IMR-90 (cell line): Measurements from ENCODE around the gene C12orf57. TPM values are rescaled to one million over a fixed set of nuclear protein-coding genes. Genes with fewer than 3 reads are reported as not detected.

Experiments used
- ATAC-seq: fragments of 200-7000 bp; cut with Tn5 transposase; 2 replicates; pipeline ENCODE4 v1.9.1; 2020; ENCODE audit warnings: low read depth, mild to moderate bottlenecking, moderate library complexity
- BruUV-seq: library from RNA; stranded (reverse); fragments of 400-500 nt; replicated peaks from 2 replicates; lab custom pipeline; 2021; lab: Mats Ljungman, UMichigan
- CTCF ChIA-PET: fragments of 300-600 bp; formaldehyde crosslinking; extraction: SDS; loops from one replicate; lab custom pipeline; 2021; ENCODE audit warnings: antibody characterized with exemption; lab: Yijun Ruan, JAX
- POLR2A ChIA-PET: fragments of 300-600 bp; sonication (Branson Sonifier 250); formaldehyde crosslinking; loops from one replicate; lab custom pipeline; 2022; ENCODE audit warnings: antibody characterized with exemption; ENCODE audit not compliant: unreplicated experiment; lab: Charles Lee
- DNase-seq: peaks from one replicate; pipeline ENCODE4 v3.0.0; 2013
- H2AFZ ChIP-seq: replicated peaks from 2 replicates; pipeline ENCODE3; 2013; ENCODE audit warnings: low read length, mild to moderate bottlenecking; ENCODE audit not compliant: poor library complexity
- H2AK5ac ChIP-seq: 2 replicates; pipeline ENCODE4 v1.6.1; 2013; ENCODE audit warnings: low read depth, low read length, inconsistent platforms
- H2AK9ac ChIP-seq: replicated peaks from 2 replicates; pipeline ENCODE3; 2013; ENCODE audit warnings: mild to moderate bottlenecking, low read depth, low read length, moderate library complexity; ENCODE audit not compliant: poor library complexity
- H2BK120ac ChIP-seq: 2 replicates; pipeline ENCODE4 v1.6.1; 2013; ENCODE audit warnings: low read depth, low read length, inconsistent platforms
- H2BK15ac ChIP-seq: 3 replicates; pipeline ENCODE4 v1.6.1; 2013; ENCODE audit warnings: low read depth, low read length, inconsistent platforms
- H2BK20ac ChIP-seq: 2 replicates; pipeline ENCODE4 v1.6.1; 2013; ENCODE audit warnings: low read depth, mild to moderate bottlenecking, inconsistent platforms, low read length, moderate library complexity
- H2BK5ac ChIP-seq: 2 replicates; pipeline ENCODE4 v1.6.1; 2013; ENCODE audit warnings: mild to moderate bottlenecking, low read depth, low read length, inconsistent platforms; ENCODE audit not compliant: poor library complexity, severe bottlenecking
- H3K14ac ChIP-seq: replicated peaks from 2 replicates; pipeline ENCODE4 v1.6.1; 2013; ENCODE audit warnings: low read depth, low read length, inconsistent platforms
- H3K18ac ChIP-seq: 2 replicates; pipeline ENCODE4 v1.6.1; 2013; ENCODE audit warnings: low read depth, low read length, control low read depth
- H3K23ac ChIP-seq: 2 replicates; pipeline ENCODE4 v1.6.1; 2013; ENCODE audit warnings: low read depth, low read length, inconsistent platforms
- H3K27ac ChIP-seq: 2 replicates; pipeline ENCODE4 v1.5.1; 2013; ENCODE audit warnings: mild to moderate bottlenecking, control low read depth, low read length; ENCODE audit not compliant: insufficient read depth
- H3K27me3 ChIP-seq: 2 replicates; pipeline ENCODE4 v1.6.1; 2013; ENCODE audit warnings: low read length; ENCODE audit not compliant: control insufficient read depth, insufficient read depth
- H3K36me3 ChIP-seq: 2 replicates; pipeline ENCODE4 v1.6.1; 2013; ENCODE audit warnings: low read length, mixed read lengths; ENCODE audit not compliant: control insufficient read depth, insufficient read depth
- H3K4ac ChIP-seq: 2 replicates; pipeline ENCODE4 v1.6.1; 2013; ENCODE audit warnings: low read depth, low read length, inconsistent platforms
- H3K4me1 ChIP-seq: 2 replicates; pipeline ENCODE4 v1.6.1; 2013; ENCODE audit warnings: low read length, mixed read lengths; ENCODE audit not compliant: control insufficient read depth, insufficient read depth
- H3K4me2 ChIP-seq: 2 replicates; pipeline ENCODE4 v1.6.1; 2013; ENCODE audit warnings: low read depth, mild to moderate bottlenecking, control low read depth, low read length, moderate library complexity
- H3K4me3 ChIP-seq: 2 replicates; pipeline ENCODE4 v1.5.1; 2013; ENCODE audit warnings: low read depth, mild to moderate bottlenecking, control low read depth, low read length, moderate library complexity; ENCODE audit not compliant: insufficient read depth
- H3K56ac ChIP-seq: 2 replicates; pipeline ENCODE4 v1.6.1; 2013; ENCODE audit warnings: low read length, inconsistent platforms; ENCODE audit not compliant: insufficient read depth; ENCODE audit errors: extremely low read depth
- H3K79me1 ChIP-seq, 2 experiments: 2 replicates each; pipeline ENCODE4 v1.6.1; 2013; ENCODE audit warnings: low read length in 2 of 2, inconsistent platforms in 1 of 2, low read depth in 1 of 2
- H3K9ac ChIP-seq: 2 replicates; pipeline ENCODE4 v1.6.1; 2013; ENCODE audit warnings: low read depth, low read length, control low read depth
- H3K9me1 ChIP-seq: 2 replicates; pipeline ENCODE4 v1.6.1; 2013; ENCODE audit warnings: low read length, inconsistent platforms; ENCODE audit not compliant: insufficient read depth
- H3K9me3 ChIP-seq: 2 replicates; pipeline ENCODE4 v1.6.1; 2013; ENCODE audit warnings: low read length; ENCODE audit not compliant: control insufficient read depth, insufficient read depth
- H4K20me1 ChIP-seq: 2 replicates; pipeline ENCODE4 v1.6.1; 2013; ENCODE audit warnings: low read length, inconsistent platforms; ENCODE audit not compliant: insufficient read depth
- H4K5ac ChIP-seq: 2 replicates; pipeline ENCODE4 v1.6.1; 2013; ENCODE audit warnings: mild to moderate bottlenecking, low read depth, low read length, control low read depth
- H4K8ac ChIP-seq, 2 experiments: 2 replicates each; pipeline ENCODE4 v1.6.1; 2013; ENCODE audit warnings: low read depth in 2 of 2, low read length in 2 of 2, control low read depth in 1 of 2, inconsistent platforms in 1 of 2
- H4K91ac ChIP-seq: 2 replicates; pipeline ENCODE4 v1.6.1; 2013; ENCODE audit warnings: low read depth, low read length, inconsistent platforms; ENCODE audit not compliant: insufficient read depth
- CEBPB ChIP-seq: IDR thresholded peaks from 2 replicates; pipeline ENCODE4 v1.6.1; 2012; ENCODE audit warnings: low read depth, low read length, improper control_type of control experiment
- MXI1 ChIP-seq: IDR thresholded peaks from 2 replicates; pipeline ENCODE4 v1.6.1; 2012; ENCODE audit warnings: low read depth, mild to moderate bottlenecking, low read length, moderate library complexity, borderline replicate concordance
- POLR2A ChIP-seq: IDR thresholded peaks from 2 replicates; pipeline ENCODE4 v1.6.1; 2012; ENCODE audit warnings: mild to moderate bottlenecking, low read depth, low read length
- SMC3 ChIP-seq: fragments of 150-350 bp; IDR thresholded peaks from 2 replicates; pipeline ENCODE4 v1.6.1; 2016; ENCODE audit warnings: low read depth, mild to moderate bottlenecking, antibody characterized with exemption, low read length, moderate library complexity
- WGBS, 2 experiments: methylation state at CpG; one replicate each; pipeline versions ENCODE4 v1.1.5 to v1.1.7; 2013; ENCODE audit warnings: missing lambda C conversion rate in 2 of 2; ENCODE audit not compliant: insufficient read length in 1 of 2; ENCODE audit errors: extremely low coverage in 2 of 2; 5-methylcytosine and 5-hydroxymethylcytosine counted together
- dilution Hi-C: fragments of 300-500 bp; cut with HindIII; formaldehyde crosslinking; loops from one replicate; pipeline ENCODE4 v1.14.3; 2018; ENCODE audit warnings: low sequenced_read_pairs; ENCODE audit not compliant: unreplicated experiment
- in situ Hi-C: fragments of 300-500 bp; cut with MboI; formaldehyde crosslinking; loops from 3 replicates; pipeline ENCODE4 v1.14.3; 2019; ENCODE audit warnings: low sequenced_read_pairs, inconsistent platforms, mixed read lengths
- intact Hi-C: fragments of 100-400 bp; cut with micrococcal nuclease; formaldehyde crosslinking; loops from 2 replicates; pipeline ENCODE4 v1.10.0; 2022
- polyA plus RNA-seq, 3 experiments: library from polyadenylated mRNA; depleted of rRNA; stranded (reverse); fragments of >200 nt; gene quantifications; 2 replicates each; pipeline ENCODE4 v1.2.3, GENCODE V29; 2012; ENCODE audit warnings: low replicate concordance in 1 of 3
- total RNA-seq: library from RNA; depleted of rRNA; stranded (reverse); fragments of >200 nt; gene quantifications from 2 replicates; pipeline ENCODE4 v1.2.3, GENCODE V29; 2012
- TF ChIP-seq, protein P1 (sequence below): fragments of 150-350 bp; IDR thresholded peaks from 2 replicates; pipeline ENCODE4 v1.6.1; 2016; ENCODE audit warnings: low read depth, mild to moderate bottlenecking, low read length, moderate library complexity, borderline replicate concordance
- TF ChIP-seq, protein P2 (sequence below): conservative IDR thresholded peaks from 2 replicates; pipeline ENCODE4 v1.5.1; 2012; ENCODE audit warnings: mild to moderate bottlenecking, low read depth, low read length, improper control_type of control experiment

C12orf57 gene
- total and polyA plus RNA-seq, 2 of the 4 experiments (the other 2 are of a cell fraction) = 238 to 530 TPM

DNA sequence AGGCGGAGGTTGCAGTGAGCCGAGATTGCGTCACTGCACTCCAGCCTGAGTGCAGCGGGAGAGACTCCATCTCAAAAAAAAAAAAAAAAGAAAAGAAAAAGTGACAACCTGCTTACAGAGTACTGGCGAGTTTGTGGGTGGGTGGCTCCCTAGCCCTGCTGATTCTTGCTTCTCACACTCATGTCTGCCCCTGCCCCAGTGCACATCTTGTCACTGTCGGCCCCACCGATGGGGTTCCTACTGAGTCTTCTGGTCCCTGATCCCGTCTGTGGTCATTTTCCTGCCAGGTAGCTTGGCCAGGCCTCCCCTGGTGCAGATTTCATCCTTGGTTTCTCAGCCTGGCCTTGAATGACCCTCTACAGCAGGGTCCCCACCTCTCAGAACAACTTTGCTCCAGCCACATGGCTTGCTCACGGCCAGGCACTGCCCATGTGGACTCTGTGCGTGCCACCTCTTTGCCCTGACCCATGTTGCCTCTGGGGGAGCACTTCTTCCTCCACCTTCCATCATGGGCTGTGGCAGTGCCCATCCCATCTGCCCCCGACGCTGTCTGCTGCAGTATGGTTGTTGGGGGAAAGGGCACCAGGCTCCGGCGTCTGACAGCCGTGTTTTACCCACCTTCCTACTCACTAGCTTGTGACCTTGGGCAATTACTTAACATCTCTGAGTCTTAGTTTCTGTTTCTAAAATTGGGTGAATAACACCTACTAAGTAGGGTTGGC, 5.2 kb downstream of the C12orf57 start (continued):
- TF ChIP-seq CEBPB (no peak), POLR2A (no peak)

DNA sequence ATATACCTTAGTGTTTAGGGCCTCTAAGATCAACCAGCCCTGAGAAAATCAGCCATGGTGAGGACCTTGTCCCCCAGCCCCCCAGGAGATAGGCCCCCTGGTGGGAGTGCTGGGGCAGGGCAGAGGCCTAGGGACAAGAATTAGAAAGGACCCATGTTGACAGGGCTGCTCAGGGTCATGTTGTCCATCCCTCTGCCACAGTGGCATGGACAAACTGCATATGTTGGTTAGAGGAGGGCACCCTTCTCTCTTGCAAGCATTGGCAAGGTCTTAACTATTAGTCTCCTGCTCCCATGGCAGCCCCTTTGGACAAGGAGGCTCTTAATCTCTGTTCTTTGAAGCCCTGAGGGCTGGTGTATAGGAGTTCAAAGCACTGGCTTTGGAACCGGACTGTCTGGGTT, 6.6 kb downstream of the C12orf57 start:
- ATAC-seq = no peak
- Histone ChIP-seq H2AK9ac (no peak overlapping the region), H4K5ac (no peak overlapping the region), H2BK5ac (no peak overlapping the region), H4K20me1 (no peaks in the 10 kb centered on the region), H3K4me1 (peaks cover 3% of the 10 kb centered on the region; the same call in 1 of the 2 replicates), H4K91ac (no peak overlapping the region), H2BK120ac (no peak overlapping the region), H3K27me3 (no peaks in the 10 kb centered on the region), H3K56ac (no peak overlapping the region), H3K9me1 (no peaks in the 10 kb centered on the region), H3K4ac (no peak overlapping the region), H3K23ac (no peak overlapping the region), H2AK5ac (no peak overlapping the region), H2BK15ac (no peak overlapping the region), H2AFZ (no peak overlapping the region), H3K9ac (no peak overlapping the region), H2BK20ac (no peak overlapping the region), H4K8ac (no peak overlapping the region), H3K14ac (no peak overlapping the region), H3K18ac (no peak overlapping the region), H3K27ac (no peak overlapping the region), H3K79me1 (peaks cover 3 to 6% of the 10 kb centered on the region in 2 experiments; a peak in 3 of 4 replicates), H3K4me2 (no peak overlapping the region), H3K9me3 (no peaks in the 10 kb centered on the region), H3K36me3 (peaks cover 4% of the 10 kb centered on the region), H3K4me3 (no peak overlapping the region)
- 80% methylated on average over 1 of the region's 1 CpG; no CpG with 5 or more reads in 1 of the 2 experiments for WGBS, 2 experiments
- ChIA-PET POLR2A (no interaction called here), CTCF (no interaction called here)
- no peak for DNase-seq
- dilution Hi-C loops (no loop called here), intact Hi-C loops (no loop called here), in situ Hi-C loops (no loop called here)
- TF ChIP-seq, protein P1, sequence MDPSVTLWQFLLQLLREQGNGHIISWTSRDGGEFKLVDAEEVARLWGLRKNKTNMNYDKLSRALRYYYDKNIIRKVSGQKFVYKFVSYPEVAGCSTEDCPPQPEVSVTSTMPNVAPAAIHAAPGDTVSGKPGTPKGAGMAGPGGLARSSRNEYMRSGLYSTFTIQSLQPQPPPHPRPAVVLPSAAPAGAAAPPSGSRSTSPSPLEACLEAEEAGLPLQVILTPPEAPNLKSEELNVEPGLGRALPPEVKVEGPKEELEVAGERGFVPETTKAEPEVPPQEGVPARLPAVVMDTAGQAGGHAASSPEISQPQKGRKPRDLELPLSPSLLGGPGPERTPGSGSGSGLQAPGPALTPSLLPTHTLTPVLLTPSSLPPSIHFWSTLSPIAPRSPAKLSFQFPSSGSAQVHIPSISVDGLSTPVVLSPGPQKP = no peak
- TF ChIP-seq, protein P2, sequence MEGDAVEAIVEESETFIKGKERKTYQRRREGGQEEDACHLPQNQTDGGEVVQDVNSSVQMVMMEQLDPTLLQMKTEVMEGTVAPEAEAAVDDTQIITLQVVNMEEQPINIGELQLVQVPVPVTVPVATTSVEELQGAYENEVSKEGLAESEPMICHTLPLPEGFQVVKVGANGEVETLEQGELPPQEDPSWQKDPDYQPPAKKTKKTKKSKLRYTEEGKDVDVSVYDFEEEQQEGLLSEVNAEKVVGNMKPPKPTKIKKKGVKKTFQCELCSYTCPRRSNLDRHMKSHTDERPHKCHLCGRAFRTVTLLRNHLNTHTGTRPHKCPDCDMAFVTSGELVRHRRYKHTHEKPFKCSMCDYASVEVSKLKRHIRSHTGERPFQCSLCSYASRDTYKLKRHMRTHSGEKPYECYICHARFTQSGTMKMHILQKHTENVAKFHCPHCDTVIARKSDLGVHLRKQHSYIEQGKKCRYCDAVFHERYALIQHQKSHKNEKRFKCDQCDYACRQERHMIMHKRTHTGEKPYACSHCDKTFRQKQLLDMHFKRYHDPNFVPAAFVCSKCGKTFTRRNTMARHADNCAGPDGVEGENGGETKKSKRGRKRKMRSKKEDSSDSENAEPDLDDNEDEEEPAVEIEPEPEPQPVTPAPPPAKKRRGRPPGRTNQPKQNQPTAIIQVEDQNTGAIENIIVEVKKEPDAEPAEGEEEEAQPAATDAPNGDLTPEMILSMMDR = peak; percentile 31; the same call in 1 of the 2 replicates
- TF ChIP-seq SMC3 (0 out of 2 replicates have a peak, but pooled peaks have one; percentile 16), MXI1 (no peak)
- BruUV-seq = no TSS peak
